Measurements from ENCODE around the gene CNTN4. TPM values are rescaled to one million over a fixed set of nuclear protein-coding genes. Genes with fewer than 3 reads are reported as not detected.

Gene CNTN4
- total and polyA plus RNA-seq, 2 of the 8 experiments (the other 6 are each of a cell fraction or from before 2014, with no cell fraction given) = 0.41 to 2.2 TPM

DNA sequence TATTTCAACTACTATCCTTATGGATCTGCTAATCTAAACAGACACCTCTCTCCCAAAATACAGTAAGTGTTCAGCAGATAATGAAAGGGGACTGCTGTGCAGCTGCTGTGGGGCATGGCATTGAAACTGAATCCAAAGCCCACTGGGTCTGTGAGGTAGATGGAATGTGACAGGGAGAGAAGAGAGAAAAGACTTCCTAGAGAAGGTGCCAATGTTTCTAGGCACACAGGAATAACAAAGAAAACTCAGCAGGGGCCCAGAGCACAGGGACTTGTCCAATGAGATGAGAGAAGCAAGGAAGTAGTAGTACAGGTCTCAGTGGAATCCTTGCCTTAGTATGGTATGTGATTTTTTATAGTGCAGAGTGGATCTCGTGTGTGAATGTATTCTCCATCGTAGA, 553.7 kb downstream of the CNTN4 start:
- Histone ChIP-seq H2BK12ac (ENCODE audit: low read depth, low read length) (no peak overlapping the region), H2AFZ (ENCODE audit: low read length) (no peak overlapping the region), H3K4me2 (ENCODE audit: insufficient read depth in 1 of 2, low read depth in 2 of 2, low read length in 2 of 2) (peak overlapping the region; percentile 18 to 47; a peak in 3 of 4 replicates), H3K4me3 (ENCODE audit: extremely low read depth in 1 of 4, insufficient read depth in 2 of 4, low read depth in 3 of 4, low read length in 4 of 4) (0 out of 8 replicates have a peak overlapping the region, but pooled peaks of 1 of the 4 experiments have one; percentile 5), H3K18ac (ENCODE audit: extremely low read depth, low read length) (no peak overlapping the region), H2AK5ac (ENCODE audit: low read depth, low read length) (no peak overlapping the region), H3K79me2 (ENCODE audit: control insufficient read depth in 1 of 2, insufficient read depth in 2 of 2, low read length in 2 of 2) (no peaks in the 10 kb centered on the region), H4K91ac (replicated peaks; ENCODE audit: insufficient read length, low read length) (no peak overlapping the region), H2BK5ac (ENCODE audit: low read depth, low read length) (no peak overlapping the region), H3K23ac (ENCODE audit: insufficient read length) (no peak overlapping the region), H3K79me1 (ENCODE audit: low read depth, low read length) (no peaks in the 10 kb centered on the region), H3K27me3 (replicated peaks in 1 of 4; ENCODE audit: control insufficient read depth in 3 of 4, extremely low read depth in 1 of 4, insufficient read depth in 3 of 4, low read length in 3 of 4) (no peaks in the 10 kb centered on the region), H4K8ac (ENCODE audit: extremely low read depth, insufficient read depth, low read length) (no peak overlapping the region), H3K4ac (replicated peaks; ENCODE audit: insufficient read length, low read depth, low read length) (no peak overlapping the region), H2BK20ac (ENCODE audit: low read length) (no peak overlapping the region), H4K5ac (ENCODE audit: insufficient read length, low read depth, low read length) (no peak overlapping the region), H3K56ac (replicated peaks; ENCODE audit: insufficient read length, low read depth, low read length) (no peak overlapping the region), H4K20me1 (replicated peaks in 1 of 2; ENCODE audit: control insufficient read depth in 1 of 2, insufficient read depth in 2 of 2, low read length in 2 of 2) (no peaks in the 10 kb centered on the region), H3K23me2 (ENCODE audit: low read depth, low read length) (no peaks in the 10 kb centered on the region), H3K27ac (ENCODE audit: low read depth, low read length) (no peak overlapping the region), H3K4me1 (replicated peaks in 1 of 4; ENCODE audit: control insufficient read depth in 3 of 4, insufficient read depth in 4 of 4, low read length in 3 of 4) (peaks cover 2 to 19% (median 9%) of the 10 kb centered on the region in 4 experiments; a peak in 6 of 7 replicates), H2BK15ac (ENCODE audit: low read length) (no peak overlapping the region), H3K36me3 (ENCODE audit: control insufficient read depth in 2 of 4, insufficient read depth in 4 of 4, low read length in 3 of 4) (no peaks in the 10 kb centered on the region), H3K14ac (ENCODE audit: insufficient read length) (no peak overlapping the region), H2BK120ac (replicated peaks; ENCODE audit: low read depth, low read length) (no peak overlapping the region), H3K9me3 (ENCODE audit: insufficient read depth in 2 of 2, low read depth in 1 of 2, low read length in 1 of 2) (peaks cover 0 to 6% of the 10 kb centered on the region in 2 experiments; a peak in 1 of 4 replicates), H3K9ac (replicated peaks in 1 of 4; ENCODE audit: extremely low read depth in 1 of 4, low read depth in 3 of 4, low read length in 3 of 4) (no peak overlapping the region)
- WGBS, 2 experiments (ENCODE audit: extremely low coverage in 1 of 2, insufficient coverage in 1 of 2, insufficient read length in 1 of 2, insufficient replicate concordance in 2 of 2, low coverage in 1 of 2, low lambda C conversion rate in 2 of 2, missing lambda C conversion rate in 1 of 2) = 73% methylated on average over 2 of the region's 2 CpGs; no CpG with 5 or more reads in 1 of the 2 experiments
- FAIRE-seq (peak; percentile 89), DNase-seq (ENCODE audit: low read depth in 1 of 2, low spot score in 2 of 2) (peak; percentile 10 to 47)
- 0 out of 3 replicates have a peak, but pooled peaks of 1 of the 2 experiments have one; percentile 23 for TF ChIP-seq EP300 (IDR thresholded peaks at IDR 0.05; ENCODE audit: borderline replicate concordance in 1 of 2, low read depth in 2 of 2, low read length in 2 of 2)
- TF ChIP-seq MAFK (IDR thresholded peaks at IDR 0.05; ENCODE audit: low read depth, low read length) = no peak
- no peak for TF ChIP-seq SP4 (IDR thresholded peaks at IDR 0.05; ENCODE audit: low read length)
- 0 out of 2 replicates have a peak, but pooled peaks have one; percentile 4 for TF ChIP-seq TCF12 (IDR thresholded peaks at IDR 0.05; ENCODE audit: low read depth, low read length)
- TF ChIP-seq TEAD4 (IDR thresholded peaks at IDR 0.05; ENCODE audit: low read depth, low read length) = peak; percentile 25; the same call in 1 of the 2 replicates
- TF ChIP-seq POLR2A (IDR thresholded peaks at IDR 0.05; ENCODE audit: control extremely low read depth in 1 of 2, low read depth in 2 of 2, low read length in 2 of 2) = no peak
- 0 out of 2 replicates have a peak, but pooled peaks have one; percentile 27 for TF ChIP-seq SP1 (IDR thresholded peaks at IDR 0.05; ENCODE audit: low read depth, low read length)
- no peak for TF ChIP-seq SIN3A (conservative IDR thresholded peaks at IDR 0.05 in 1 of 2, IDR thresholded peaks at IDR 0.05 in 1 of 2; ENCODE audit: low read depth in 1 of 2, low read length in 2 of 2)
- TF ChIP-seq HDAC2 (IDR thresholded peaks at IDR 0.05; ENCODE audit: borderline replicate concordance in 1 of 2, low read depth in 2 of 2, low read length in 2 of 2) = peak in 1 of 2 experiments; percentile 56; a peak in 1 of 4 replicates
- ChIA-PET CTCF (ENCODE audit: partially characterized antibody) (interaction anchor here (1.4 to 2.2 kb wide), 2 partner anchors 9 to 10 kb away, joined by 3 to 6 read pairs; no protein-coding TSS in a partner anchor), POLR2A (ENCODE audit: partially characterized antibody) (no interaction called here)
